ENCODE measurements around the gene STX10. TPM values are rescaled to one million over a fixed set of nuclear protein-coding genes. Genes with fewer than 3 reads are reported as not detected.

Gene STX10
- total RNA-seq, 1 donor from 2014 or later: 75.3 TPM

- FAIRE-seq: no peak
- Histone ChIP-seq H3K27me3 (ENCODE audit: control insufficient read depth, insufficient read depth, low read length) (no peaks in the 10 kb centered on the region), H3K4me3 (ENCODE audit: low read depth, low read length) (no peak overlapping the region), H3K36me3 (ENCODE audit: control insufficient read depth, insufficient read depth, low read length) (peaks cover 30% of the 10 kb centered on the region)
- TF ChIP-seq CTCF (IDR thresholded peaks at IDR 0.05; ENCODE audit: insufficient read depth, low read length, severe bottlenecking): no peak
- no peak for DNase-seq (ENCODE audit: low read depth)
These were observed 14.8 kb downstream of the STX10 start for GRCh38 chr19:13135068-13136062.

- DNase-seq (ENCODE audit: low read depth): no peak
- no peaks in the 10 kb centered on the region for H3K27me3 ChIP-seq (ENCODE audit: control insufficient read depth, insufficient read depth, low read length)
- H3K36me3 ChIP-seq (ENCODE audit: control insufficient read depth, insufficient read depth, low read length): peaks cover 28% of the 10 kb centered on the region
- H3K4me3 ChIP-seq (ENCODE audit: low read depth, low read length): no peak overlapping the region
- TF ChIP-seq CTCF (IDR thresholded peaks at IDR 0.05; ENCODE audit: insufficient read depth, low read length, severe bottlenecking): no peak
- no peak for FAIRE-seq
These were observed 15.5 kb downstream of the STX10 start for GRCh38 chr19:13134626-13135025.

- DNase-seq (ENCODE audit: low read depth) (no peak), FAIRE-seq (no peak)
These were observed 16.8 kb downstream of the STX10 start for GRCh38 chr19:13133241-13133870.

GRCh38 chr19:13132471-13133180, 17.5 kb downstream of the STX10 start:
- H3K4me3 ChIP-seq (ENCODE audit: low read depth, low read length): no peak overlapping the region
- no peaks in the 10 kb centered on the region for H3K27me3 ChIP-seq (ENCODE audit: control insufficient read depth, insufficient read depth, low read length)
- no peak for TF ChIP-seq CTCF (IDR thresholded peaks at IDR 0.05; ENCODE audit: insufficient read depth, low read length, severe bottlenecking)
- peaks cover 21% of the 10 kb centered on the region for H3K36me3 ChIP-seq (ENCODE audit: control insufficient read depth, insufficient read depth, low read length)
- FAIRE-seq (no peak), DNase-seq (ENCODE audit: low read depth) (no peak)

More at GRCh38 chr19:13133241-13133870, 16.8 kb downstream of the STX10 start:
- Histone ChIP-seq H3K36me3 (ENCODE audit: control insufficient read depth, insufficient read depth, low read length) (peaks cover 26% of the 10 kb centered on the region), H3K27me3 (ENCODE audit: control insufficient read depth, insufficient read depth, low read length) (no peaks in the 10 kb centered on the region), H3K4me3 (ENCODE audit: low read depth, low read length) (no peak overlapping the region)
- no peak for TF ChIP-seq CTCF (IDR thresholded peaks at IDR 0.05; ENCODE audit: insufficient read depth, low read length, severe bottlenecking)

- peak; percentile 97 for FAIRE-seq
- no peaks in the 10 kb centered on the region for H3K27me3 ChIP-seq (ENCODE audit: control insufficient read depth, insufficient read depth, low read length)
These were observed 19.2 kb downstream of the STX10 start for GRCh38 chr19:13130886-13131490.

More at GRCh38 chr19:13130886-13131490, 19.2 kb downstream of the STX10 start:
- no peak for TF ChIP-seq CTCF (IDR thresholded peaks at IDR 0.05; ENCODE audit: insufficient read depth, low read length, severe bottlenecking)
- DNase-seq (ENCODE audit: low read depth): no peak
- H3K36me3 ChIP-seq (ENCODE audit: control insufficient read depth, insufficient read depth, low read length): peaks cover 14% of the 10 kb centered on the region
- no peak overlapping the region for H3K4me3 ChIP-seq (ENCODE audit: low read depth, low read length)

Data from bronchial epithelial cell (primary cell).